K562 (cell line): ENCODE results near the gene HSD17B12. TPM values are rescaled to one million over a fixed set of nuclear protein-coding genes. Genes with fewer than 3 reads are reported as not detected.

Experiments
- ATAC-seq: fragments of 200-7000 bp; cut with Tn5 transposase; 3 replicates; pipeline ENCODE4 v1.9.1; 2020; ENCODE audit warnings: moderate library complexity
- BruUV-seq: library from RNA; stranded (reverse); fragments of 400-500 nt; replicated peaks from 2 replicates; lab custom pipeline; 2021; lab: Mats Ljungman, UMichigan
- CTCF ChIA-PET: fragments of 300-600 bp; formaldehyde crosslinking; extraction: SDS; loops from one replicate; lab custom pipeline; 2021; ENCODE audit warnings: low intra/inter-chr PET ratio; lab: Yijun Ruan, JAX
- POLR2A ChIA-PET: fragments of 300-600, 350-650 bp; sonication (Branson Sonifier 250); formaldehyde crosslinking; extraction: SDS; loops from one replicate; lab custom pipeline; 2021; ENCODE audit warnings: antibody characterized with exemption, inconsistent platforms; lab: Yijun Ruan, JAX
- DNase-seq, 4 experiments: peaks; one replicate each; pipeline versions ENCODE4 v3.0.0 to v3.0.0-alpha.2; 2011 to 2018; ENCODE audit warnings: low spot score in 3 of 4, mixed read lengths in 3 of 4; ENCODE audit errors: extremely low read depth in 1 of 4
- FAIRE-seq: peaks from 2 replicates; lab custom pipeline; 2011; peaks lifted over from hg19 to GRCh38; lab: Jason Lieb, UNC
- H2AFZ ChIP-seq: 2 replicates; pipeline ENCODE4 v1.6.0; 2011; ENCODE audit warnings: low read depth, low read length, control low read depth, inconsistent platforms
- H3K27ac ChIP-seq: fragments of 200-600 bp; 3 replicates; pipeline ENCODE4 v1.8.0; 2011; ENCODE audit warnings: low read depth, mild to moderate bottlenecking, control low read depth, inconsistent platforms, low read length, moderate library complexity, mixed read lengths; ENCODE audit errors: extremely low read depth
- H3K27me3 ChIP-seq, 2 experiments: fragments of 300-600 bp in 1 of 2; 2 replicates in 1 of 2; 3 replicates in 1 of 2; pipeline versions ENCODE4 v1.6.0 to v1.8.0; 2011; ENCODE audit warnings: inconsistent platforms in 2 of 2, low read length in 2 of 2, mild to moderate bottlenecking in 1 of 2, mixed read lengths in 1 of 2, moderate library complexity in 1 of 2; ENCODE audit not compliant: control insufficient read depth in 2 of 2, insufficient read depth in 2 of 2
- H3K36me3 ChIP-seq: fragments of 300-600 bp; 3 replicates; pipeline ENCODE4 v1.8.0; 2011; ENCODE audit warnings: mild to moderate bottlenecking, low read length, inconsistent platforms; ENCODE audit not compliant: control insufficient read depth, insufficient read depth
- H3K4me1 ChIP-seq, 2 experiments: fragments of 200-600 bp in 1 of 2; replicated peaks in 1 of 2; 2 replicates in 1 of 2; 3 replicates in 1 of 2; pipeline versions ENCODE4 v1.5.1 to v1.8.0; 2011; ENCODE audit warnings: inconsistent platforms in 2 of 2, low read length in 2 of 2, mild to moderate bottlenecking in 1 of 2, mixed read lengths in 1 of 2, moderate library complexity in 1 of 2; ENCODE audit not compliant: control insufficient read depth in 2 of 2, insufficient read depth in 2 of 2
- H3K4me2 ChIP-seq: 2 replicates; pipeline ENCODE4 v1.6.1; 2011; ENCODE audit warnings: low read length, control low read depth, inconsistent platforms, mixed read lengths; ENCODE audit not compliant: insufficient read depth
- H3K4me3 ChIP-seq: fragments of 200-600 bp; sonication (generic), shearing (Covaris generic); 2 replicates; pipeline ENCODE4 v1.5.1; 2016; ENCODE audit warnings: control low read depth, inconsistent platforms
- H3K79me2 ChIP-seq: fragments of 200-600 bp; 3 replicates; pipeline ENCODE4 v1.8.0; 2011; ENCODE audit warnings: low read length, inconsistent platforms; ENCODE audit not compliant: control insufficient read depth, insufficient read depth
- H3K9ac ChIP-seq, 2 experiments: 2 replicates each; pipeline versions ENCODE4 v1.6.0 to v1.6.1; 2011; ENCODE audit warnings: low read depth in 2 of 2, low read length in 2 of 2, control low read depth in 1 of 2, inconsistent platforms in 1 of 2, mild to moderate bottlenecking in 1 of 2, mixed read lengths in 1 of 2; ENCODE audit not compliant: insufficient read depth in 1 of 2
- H3K9me1 ChIP-seq: one replicate; pipeline ENCODE4 v1.6.0; 2011; ENCODE audit warnings: inconsistent platforms, mild to moderate bottlenecking, low read length, moderate library complexity; ENCODE audit not compliant: control insufficient read depth, insufficient read depth
- H3K9me3 ChIP-seq: replicated peaks from 2 replicates; pipeline ENCODE4 v1.5.1; 2011; ENCODE audit warnings: low read depth, low read length, inconsistent platforms; ENCODE audit not compliant: control insufficient read depth, insufficient read depth
- H4K20me1 ChIP-seq: replicated peaks from 2 replicates; pipeline ENCODE4 v1.6.1; 2011; ENCODE audit warnings: low read length, inconsistent platforms, mixed read lengths; ENCODE audit not compliant: control insufficient read depth, insufficient read depth
- ARNT ChIP-seq, 2 experiments: fragments of 450-650 bp; IDR thresholded peaks; 2 replicates each; pipeline ENCODE4 v1.6.1; 2016; ENCODE audit warnings: mild to moderate bottlenecking in 1 of 2
- C11orf30 ChIP-seq: fragments of 450-650 bp; IDR thresholded peaks from 2 replicates; pipeline ENCODE4 v1.6.1; 2016; ENCODE audit warnings: low read depth, mild to moderate bottlenecking
- CBX3 ChIP-seq, 2 experiments: IDR thresholded peaks; 1 replicate in 1 of 2; 2 replicates in 1 of 2; pipeline ENCODE4 v1.6.1; 2012; ENCODE audit warnings: inconsistent platforms in 2 of 2, low read length in 2 of 2, borderline replicate concordance in 1 of 2, control low read depth in 1 of 2
- CBX8 ChIP-seq: fragments of 200-600 bp; sonication (generic); IDR thresholded peaks from 2 replicates; pipeline ENCODE4 v1.6.1; 2012; ENCODE audit warnings: borderline replicate concordance, mixed run types, low read depth, mild to moderate bottlenecking, moderate library complexity, mixed read lengths, low read length, control low read depth, inconsistent platforms; ENCODE audit not compliant: poor library complexity, severe bottlenecking; ENCODE audit errors: extremely low read depth
- CEBPB ChIP-seq: fragments of 450-650 bp; IDR thresholded peaks from 2 replicates; pipeline ENCODE4 v1.6.1; 2016; ENCODE audit warnings: missing genetic modification characterization, missing compliant biosample characterization
- ELF1 ChIP-seq: fragments of 200-800 bp; sonication (Bioruptor generic); IDR thresholded peaks from 2 replicates; pipeline ENCODE4 v1.6.1; 2016; ENCODE audit warnings: missing genetic modification characterization, missing compliant biosample characterization
- JUN ChIP-seq, 2 experiments: sonication (generic) in 1 of 2; formaldehyde crosslinking in 1 of 2; IDR thresholded peaks; 2 replicates each; pipeline versions ENCODE4 v1.6.1 to v1.8.0; 2012 to 2022; ENCODE audit warnings: borderline replicate concordance in 2 of 2, mild to moderate bottlenecking in 2 of 2, improper control_type of control experiment in 1 of 2, low read depth in 1 of 2, low read length in 1 of 2, missing genetic modification reagents in 1 of 2
- KDM1A ChIP-seq, 2 experiments: fragments of 450-650 bp; IDR thresholded peaks; 2 replicates each; pipeline ENCODE4 v1.6.1; 2016; ENCODE audit warnings: mild to moderate bottlenecking in 2 of 2
- MXI1 ChIP-seq: IDR thresholded peaks from 2 replicates; pipeline ENCODE4 v1.6.1; 2011; ENCODE audit warnings: low read depth, mild to moderate bottlenecking, improper control_type of control experiment, low read length
- RBFOX2 ChIP-seq: fragments of 200-400 bp; formaldehyde crosslinking; IDR thresholded peaks from 2 replicates; pipeline ENCODE4 v1.6.1; 2017; ENCODE audit warnings: low read depth, mild to moderate bottlenecking, low read length, moderate library complexity
- XRCC5 ChIP-seq: fragments of 200-400 bp; formaldehyde crosslinking; IDR thresholded peaks from 2 replicates; pipeline ENCODE4 v1.6.1; 2017; ENCODE audit warnings: low read depth, mild to moderate bottlenecking, low read length
- ZKSCAN3 ChIP-seq: fragments of 250-450 bp; sonication (Bioruptor Pico); IDR thresholded peaks from 2 replicates; pipeline ENCODE4 v1.4.0; 2020
- ZNF175 ChIP-seq: fragments of 200-800 bp; sonication (Bioruptor generic); IDR thresholded peaks from 2 replicates; pipeline ENCODE4 v1.6.1; 2016; ENCODE audit warnings: low read depth, mild to moderate bottlenecking, missing genetic modification characterization, missing compliant biosample characterization
- ZNF316 ChIP-seq: fragments of 450-650 bp; IDR thresholded peaks from 2 replicates; pipeline ENCODE4 v1.6.1; 2016
- ZNF41 ChIP-seq: fragments of 250-450 bp; sonication (Bioruptor Pico); conservative IDR thresholded peaks from 2 replicates; pipeline ENCODE4 v1.4.0; 2020; ENCODE audit warnings: mild to moderate bottlenecking
- WGBS: fragments of 100-300 bp; shearing (Covaris generic); methylation state at CpG from one replicate; pipeline ENCODE4 v1.1.6; 2016; ENCODE audit warnings: low coverage, mixed read lengths; ENCODE audit not compliant: insufficient coverage; ENCODE audit errors: missing lambda C conversion rate; 5-methylcytosine and 5-hydroxymethylcytosine counted together
- in situ Hi-C: fragments of 300-500 bp; cut with MboI; formaldehyde crosslinking; loops from 4 replicates; pipeline ENCODE4 v1.15.0; 2018; ENCODE audit warnings: inconsistent platforms, mixed read lengths
- intact Hi-C: fragments of 100-400 bp; cut with micrococcal nuclease; formaldehyde crosslinking; loops from 2 replicates; pipeline ENCODE4 v1.14.2; 2022
- polyA plus RNA-seq, 8 experiments: library from polyadenylated mRNA; depleted of rRNA in 4 of 8; stranded (reverse) in 5 of 8; unstranded in 3 of 8; fragments of >200 nt; fragmentation: Nextera tagmentation in 2 of 8; fragmentation: Illumina TruSeq in 1 of 8; extraction: Ambion mirVana in 2 of 8; extraction: Trizol in 1 of 8; gene quantifications; 2 replicates each; pipeline versions ENCODE4 v1.2.1 to v1.2.3, GENCODE V29; 2011 to 2014; ENCODE audit warnings: inconsistent platforms in 1 of 8, missing spikeins in 1 of 8
- total RNA-seq, 7 experiments: library from RNA; depleted of rRNA in 6 of 7; stranded (reverse); fragments of >200 nt in 6 of 7; fragmentation: Illumina TruSeq in 2 of 7; extraction: Trizol in 2 of 7; gene quantifications; 2 replicates each; pipeline versions ENCODE4 v1.2.1 to v1.2.3, GENCODE V29; 2011 to 2021; ENCODE audit warnings: low replicate concordance in 1 of 7

The HSD17B12 gene
- total and polyA plus RNA-seq, 9 of the 15 experiments (the other 6 are each of a cell fraction or from before 2014, with no cell fraction given), result 9.1 to 34.5 (median 23.3) TPM

DNA sequence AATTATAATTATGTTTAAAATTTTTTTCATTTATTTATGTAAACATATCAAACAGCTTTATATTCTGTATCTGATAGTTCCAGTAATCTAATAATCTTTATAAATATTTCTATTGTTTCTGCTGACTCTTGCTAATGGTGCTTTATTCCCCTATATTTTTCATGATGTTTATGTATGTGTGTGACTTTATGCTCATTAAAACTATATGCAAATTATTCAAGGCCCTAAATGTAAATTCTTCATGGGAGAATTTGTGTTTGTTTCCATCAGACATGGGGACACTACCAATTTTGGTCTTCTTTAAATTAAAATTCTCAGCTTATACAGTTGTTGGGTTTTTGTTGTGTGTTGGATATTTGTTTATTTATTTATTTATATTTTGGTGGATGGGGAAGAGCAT lies 186.4 kb downstream of the HSD17B12 start:
- ChIA-PET CTCF (no interaction called here), POLR2A (no interaction called here)
- ATAC-seq (no peak), FAIRE-seq (no peak), DNase-seq (no peak)
- H2AFZ ChIP-seq, result no peak overlapping the region
- H3K9me3 ChIP-seq, result no peaks in the 10 kb centered on the region
- no peak overlapping the region for H3K9ac ChIP-seq
- BruUV-seq, result no TSS peak
- no peaks in the 10 kb centered on the region for H4K20me1 ChIP-seq
- in situ Hi-C loops (no loop called here), intact Hi-C loops (no loop called here)
- H3K4me3 ChIP-seq, result no peak overlapping the region
- H3K4me1 ChIP-seq, result peaks cover 0 to 13% of the 10 kb centered on the region in 2 experiments; a peak in 4 of 5 replicates
- H3K27ac ChIP-seq, result no peak overlapping the region
- H3K9me1 ChIP-seq, result no peaks in the 10 kb centered on the region
- no peaks in the 10 kb centered on the region for H3K79me2 ChIP-seq
- no peak for TF ChIP-seq CBX8
- peak; percentile 90 for TF ChIP-seq ZNF41
- TF ChIP-seq MXI1, result no peak
- TF ChIP-seq C11orf30, result 0 out of 2 replicates have a peak, but pooled peaks have one; percentile 12
- H3K36me3 ChIP-seq, result no peaks in the 10 kb centered on the region
- H3K27me3 ChIP-seq, result no peaks in the 10 kb centered on the region; a peak in 1 of 5 replicates
- H3K4me2 ChIP-seq, result no peak overlapping the region

DNA sequence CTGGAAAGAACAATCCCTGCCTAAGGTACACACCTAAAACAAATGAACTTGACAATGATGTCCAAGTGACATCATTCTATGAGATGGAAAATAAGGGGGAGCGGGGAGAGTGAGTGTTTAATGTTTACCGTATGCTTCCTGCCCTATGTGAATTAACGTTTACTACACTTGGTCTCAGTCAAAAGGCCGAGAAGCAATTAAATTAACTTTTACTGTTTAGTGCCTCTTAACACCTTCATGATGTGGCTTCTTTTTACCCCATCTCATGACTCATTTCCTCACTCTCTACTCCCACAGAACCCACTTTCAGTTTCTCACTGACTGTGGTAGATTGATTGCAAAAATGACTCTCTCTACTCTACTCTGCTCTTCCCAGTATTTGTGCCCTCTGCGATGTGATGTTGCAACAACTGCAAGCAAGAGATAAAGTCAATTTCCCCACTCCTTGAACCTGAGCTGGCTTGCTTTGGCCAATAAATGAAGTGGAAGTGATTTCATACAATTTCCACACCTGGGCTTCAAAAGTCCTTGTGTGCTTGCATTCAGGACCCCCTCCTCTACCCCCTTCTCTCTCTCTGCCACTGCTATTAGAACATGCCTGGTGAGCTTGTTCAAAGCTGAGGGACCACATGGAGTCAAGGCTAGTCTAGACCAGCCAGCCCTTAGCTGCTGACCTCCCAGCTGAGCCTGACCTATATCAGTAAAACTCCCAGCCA lies 188.5 kb downstream of the HSD17B12 start:
- in situ Hi-C loops (no loop called here), intact Hi-C loops (no loop called here)
- Histone ChIP-seq H4K20me1 (no peaks in the 10 kb centered on the region), H3K36me3 (no peaks in the 10 kb centered on the region), H3K9me3 (no peaks in the 10 kb centered on the region), H3K27ac (peak overlapping the region; percentile 54), H3K27me3 (peaks cover 8 to 10% of the 10 kb centered on the region in 2 experiments), H3K4me3 (no peak overlapping the region), H3K9me1 (no peaks in the 10 kb centered on the region), H3K79me2 (no peaks in the 10 kb centered on the region), H3K9ac (no peak overlapping the region), H3K4me1 (peaks cover 0 to 13% of the 10 kb centered on the region in 2 experiments; a peak in 4 of 5 replicates), H2AFZ (peak overlapping the region; percentile 54; the same call in 1 of the 2 replicates), H3K4me2 (peak overlapping the region; percentile 44)
- WGBS, result 1% methylated on average over 5 of the region's 5 CpGs
- ChIA-PET CTCF (no interaction called here), POLR2A (interaction anchor here (0.9 kb wide), 1 partner anchor 53 kb away, joined by 3 read pairs; no protein-coding TSS in a partner anchor)
- FAIRE-seq (peak; percentile 92), ATAC-seq (peak; percentile 98), DNase-seq (peak; percentile 32 to 81 (median 58))
- BruUV-seq, result no TSS peak
- TF ChIP-seq JUN (IDR thresholded peaks at IDR 0.05; ENCODE audit: borderline replicate concordance, low read depth, low read length) (peak; percentile 88), JUN (CRISPR knock-in tag; IDR thresholded peaks at IDR 0.05; ENCODE audit: borderline replicate concordance) (peak; percentile 44; the same call in 1 of the 2 replicates), ELF1 (tag) (0 out of 2 replicates have a peak, but pooled peaks have one; percentile 38), KDM1A (IDR thresholded peaks at IDR 0.05) (peak; percentile 92 to 94), XRCC5 (0 out of 2 replicates have a peak, but pooled peaks have one; percentile 39), CEBPB (peak; percentile 99), ARNT (IDR thresholded peaks at IDR 0.05) (peak; percentile 43 to 89; a peak in 3 of 4 replicates), RBFOX2 (no peak), ZNF316 (peak; percentile 34), ZNF175 (CRISPR knock-in tag) (0 out of 2 replicates have a peak, but pooled peaks have one; percentile 70), ZKSCAN3 (no peak), CBX3 (IDR thresholded peaks at IDR 0.05; ENCODE audit: borderline replicate concordance in 1 of 2, low read length in 2 of 2) (peak in 1 of 2 experiments; percentile 61; a peak in 2 of 3 replicates)
